Measurements from ENCODE around the gene LAMC3.
"Not testable (repeated sequence)": the region's sequence is repeated elsewhere in the genome, so short reads cannot be mapped to it uniquely, and the experiment has no call there.

The LAMC3 gene

DNA sequence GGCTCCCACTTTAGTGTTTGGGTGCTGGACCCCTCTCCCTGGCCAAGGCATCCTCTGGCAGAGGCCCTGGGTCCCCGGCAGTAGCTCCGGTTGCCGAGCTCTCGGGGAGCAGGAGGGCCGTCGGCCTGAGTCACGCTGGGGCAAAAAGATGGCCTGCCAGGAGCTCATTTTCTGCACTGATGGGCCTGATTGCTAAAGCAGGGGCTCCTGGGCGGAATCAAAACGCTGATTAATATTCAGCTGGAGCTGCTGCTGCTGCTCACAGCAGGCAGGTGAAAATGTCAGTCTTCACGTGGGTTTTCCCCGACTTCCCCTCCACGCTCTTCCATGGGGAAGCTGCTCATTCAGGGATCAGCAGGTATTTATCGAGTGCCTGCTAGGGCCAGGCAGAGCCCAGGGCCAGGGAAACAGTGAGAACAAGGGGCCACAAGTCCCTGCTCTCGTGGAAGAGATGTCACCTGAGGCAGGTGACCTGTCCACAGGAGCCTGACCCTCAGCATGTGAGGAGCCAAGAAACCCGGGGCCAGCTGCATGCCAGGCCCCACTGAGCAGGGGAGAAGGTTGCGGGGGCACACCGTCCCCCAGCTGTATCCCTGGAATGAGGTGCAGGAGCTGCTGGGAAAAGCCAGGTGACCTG, 22.1 kb downstream of the LAMC3 start:
- no peak overlapping the region for H3K4me3 ChIP-seq (ENCODE audit: low read length)
- TF ChIP-seq ZNF274 (IDR thresholded peaks at IDR 0.05; ENCODE audit: low read depth, low read length) = no peak

DNA sequence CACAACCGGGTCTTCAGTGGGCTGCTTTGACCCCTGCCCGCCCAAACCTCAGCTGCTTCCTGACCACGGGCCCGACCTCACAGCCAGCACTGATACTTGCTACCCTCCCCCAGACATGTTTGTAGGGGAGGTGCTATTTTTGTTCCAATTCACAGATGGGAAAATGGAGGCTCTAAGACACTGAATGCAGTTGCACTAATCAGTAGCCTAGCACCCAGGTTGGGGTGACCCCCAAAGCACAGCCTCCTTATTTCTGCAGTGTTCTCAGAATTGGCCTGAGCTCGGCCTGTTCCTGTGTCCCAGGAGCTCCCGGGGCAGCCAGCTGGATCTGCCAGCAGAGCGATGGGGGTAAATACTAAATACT, 22.6 kb downstream of the LAMC3 start:
- TF ChIP-seq ZNF274 (IDR thresholded peaks at IDR 0.05; ENCODE audit: low read depth, low read length) = no peak

DNA sequence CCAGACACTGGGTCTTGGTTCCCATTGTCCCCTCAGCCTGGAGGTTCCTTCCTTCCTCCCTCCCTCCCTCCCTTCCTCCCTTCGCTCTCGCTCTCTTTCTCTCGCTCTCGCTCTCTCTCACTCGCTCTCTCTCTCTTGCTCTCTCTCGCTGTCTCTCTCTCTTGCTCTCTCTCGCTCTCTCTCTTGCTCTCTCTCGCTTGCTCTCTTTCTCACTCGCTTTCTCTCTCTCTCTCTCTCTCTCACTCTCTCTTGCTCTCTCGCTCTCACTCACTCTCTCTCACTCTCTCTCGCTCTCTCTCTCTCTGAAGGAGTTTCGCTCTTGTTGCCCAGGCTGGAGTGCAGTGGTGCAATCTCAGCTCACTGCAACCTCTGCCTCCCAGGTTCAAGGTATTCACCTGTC, 23.4 kb downstream of the LAMC3 start:
- TF ChIP-seq ZNF274 (IDR thresholded peaks at IDR 0.05; ENCODE audit: low read depth, low read length) = no peak
- H3K4me3 ChIP-seq (ENCODE audit: low read length) = no peak overlapping the region

More for the DNA sequence above, 22.6 kb downstream of the LAMC3 start:
- H3K4me3 ChIP-seq (ENCODE audit: low read length) = no peak overlapping the region

DNA sequence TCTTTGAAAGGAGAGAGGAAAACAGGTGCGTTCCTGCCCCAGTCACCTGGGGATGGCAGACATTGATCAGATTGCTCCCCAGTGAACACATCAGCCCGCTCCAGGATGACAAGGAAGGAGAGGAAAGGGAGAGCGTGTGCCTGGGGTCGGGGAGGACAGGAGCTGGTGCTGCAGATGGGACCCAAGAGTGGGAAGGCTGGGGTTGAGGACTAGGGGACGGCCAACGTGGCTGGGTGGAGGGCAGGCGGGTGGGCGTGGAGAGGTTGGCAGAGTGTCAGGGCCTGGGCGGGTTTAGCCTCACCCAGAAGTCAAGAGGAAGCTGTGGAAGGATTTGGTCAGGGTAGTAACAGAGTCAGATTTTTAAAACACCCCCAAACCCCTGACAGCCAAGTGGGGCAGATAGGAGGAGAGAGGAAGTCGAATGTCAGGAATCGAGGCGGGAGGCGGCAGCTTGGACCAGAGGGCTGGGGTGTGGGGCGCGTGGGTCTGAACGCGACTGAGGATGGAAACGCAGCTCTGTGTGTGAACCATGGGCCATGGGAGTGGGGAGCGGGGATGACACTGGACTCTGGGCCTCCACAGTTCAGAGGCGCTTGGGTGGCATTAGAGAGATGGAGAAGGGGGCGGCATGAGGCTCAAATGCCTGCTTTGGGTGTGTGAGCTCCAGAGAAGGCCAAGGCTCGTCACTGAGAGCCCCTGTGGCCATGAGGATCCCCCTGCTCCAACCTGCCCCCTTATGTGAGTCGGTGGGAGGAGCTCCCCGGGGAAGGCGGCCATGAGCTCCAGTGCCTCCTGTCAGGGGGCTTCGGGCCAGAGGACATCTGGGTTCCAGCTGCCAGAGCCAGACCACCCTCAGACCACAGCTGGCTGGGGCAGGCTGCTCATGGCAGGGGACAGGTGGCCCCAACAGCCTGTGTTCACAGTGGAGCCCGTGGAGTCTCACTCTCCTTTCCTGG, 24.6 kb downstream of the LAMC3 start:
- no peak for TF ChIP-seq ZNF274 (IDR thresholded peaks at IDR 0.05; ENCODE audit: low read depth, low read length)
- no peak overlapping the region for H3K4me3 ChIP-seq (ENCODE audit: low read length)

DNA sequence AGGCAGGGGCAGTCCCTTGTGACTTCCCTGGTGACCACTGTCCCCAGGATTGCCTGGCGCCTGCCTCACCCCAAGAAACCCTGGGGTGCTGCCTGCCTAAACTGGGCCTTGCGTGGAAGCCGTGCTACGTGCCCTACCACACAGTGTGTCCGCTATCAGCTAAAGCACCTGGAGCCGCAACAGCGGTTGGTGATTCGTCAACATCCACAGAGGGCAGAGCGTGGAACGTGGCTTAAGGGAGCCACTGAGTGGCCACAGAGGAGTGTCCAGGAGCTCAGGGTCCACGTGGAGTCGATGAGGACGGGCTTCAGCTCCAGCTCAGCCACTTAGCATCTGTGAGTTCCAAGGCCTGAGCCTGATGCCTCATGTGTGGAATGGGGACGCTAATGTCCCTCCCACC, 25.3 kb downstream of the LAMC3 start:
- TF ChIP-seq ZNF274 (IDR thresholded peaks at IDR 0.05; ENCODE audit: low read depth, low read length) = no peak
- no peak overlapping the region for H3K4me3 ChIP-seq (ENCODE audit: low read length)

DNA sequence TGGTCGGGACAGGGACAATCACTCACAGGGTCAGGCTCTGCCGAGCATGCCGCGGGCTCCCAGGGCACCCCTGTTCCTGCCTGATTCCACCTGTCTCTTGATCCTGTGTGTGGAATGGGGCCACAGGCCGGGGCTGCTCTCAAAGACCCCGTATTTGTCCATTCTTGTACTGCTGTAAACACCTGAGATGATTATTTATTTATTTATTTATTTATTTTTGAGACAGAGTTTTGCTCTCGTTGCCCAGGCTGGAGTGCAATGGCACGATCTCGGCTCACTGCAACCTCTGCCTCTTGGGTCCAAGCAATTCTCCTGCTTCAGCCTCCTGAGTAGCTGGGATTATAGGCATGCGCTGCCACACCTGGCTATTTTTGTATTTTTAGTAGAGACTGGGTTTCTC, 25.8 kb downstream of the LAMC3 start:
- H3K4me3 ChIP-seq (ENCODE audit: low read length) = not testable (repeated sequence)

DNA sequence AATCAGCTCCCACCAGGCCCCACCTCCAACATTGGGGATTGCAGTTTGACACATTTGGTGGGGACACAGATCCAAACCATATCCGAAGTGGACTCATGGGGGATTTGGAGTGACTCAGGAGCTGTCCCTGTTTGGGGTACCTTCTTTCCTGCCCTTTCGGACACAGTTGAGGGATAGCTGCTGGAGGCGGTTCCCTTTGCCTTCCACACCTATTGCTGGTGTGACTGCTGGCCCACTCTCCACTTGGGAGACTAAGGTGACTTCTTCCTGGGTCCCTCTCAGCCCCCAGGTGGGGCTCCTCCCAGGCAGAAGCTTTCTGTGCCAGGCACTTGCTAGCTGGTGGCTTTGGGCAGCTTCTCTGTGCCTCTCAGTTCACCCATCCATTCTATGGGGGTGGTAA, 26.6 kb downstream of the LAMC3 start:
- H3K4me3 ChIP-seq (ENCODE audit: low read length) = no peak overlapping the region
- TF ChIP-seq ZNF274 (IDR thresholded peaks at IDR 0.05; ENCODE audit: low read depth, low read length) = no peak

DNA sequence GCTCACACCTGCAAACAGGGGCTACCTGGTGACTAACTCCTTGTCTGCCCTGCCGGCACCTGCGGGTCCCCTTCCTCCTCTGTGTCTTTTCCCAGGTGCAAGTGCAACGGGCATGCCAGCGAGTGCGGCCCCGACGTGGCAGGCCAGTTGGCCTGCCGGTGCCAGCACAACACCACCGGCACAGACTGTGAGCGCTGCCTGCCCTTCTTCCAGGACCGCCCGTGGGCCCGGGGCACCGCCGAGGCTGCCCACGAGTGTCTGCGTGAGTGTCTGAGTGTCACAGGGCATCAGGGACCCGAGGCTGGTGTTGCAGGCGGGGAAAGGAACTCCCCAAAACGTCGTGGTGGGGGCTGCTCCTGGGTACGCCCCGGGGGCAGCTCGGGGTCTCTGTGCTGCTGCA, 27.1 kb downstream of the LAMC3 start:
- TF ChIP-seq ZNF274 (IDR thresholded peaks at IDR 0.05; ENCODE audit: low read depth, low read length) = no peak
- no peak overlapping the region for H3K4me3 ChIP-seq (ENCODE audit: low read length)

DNA sequence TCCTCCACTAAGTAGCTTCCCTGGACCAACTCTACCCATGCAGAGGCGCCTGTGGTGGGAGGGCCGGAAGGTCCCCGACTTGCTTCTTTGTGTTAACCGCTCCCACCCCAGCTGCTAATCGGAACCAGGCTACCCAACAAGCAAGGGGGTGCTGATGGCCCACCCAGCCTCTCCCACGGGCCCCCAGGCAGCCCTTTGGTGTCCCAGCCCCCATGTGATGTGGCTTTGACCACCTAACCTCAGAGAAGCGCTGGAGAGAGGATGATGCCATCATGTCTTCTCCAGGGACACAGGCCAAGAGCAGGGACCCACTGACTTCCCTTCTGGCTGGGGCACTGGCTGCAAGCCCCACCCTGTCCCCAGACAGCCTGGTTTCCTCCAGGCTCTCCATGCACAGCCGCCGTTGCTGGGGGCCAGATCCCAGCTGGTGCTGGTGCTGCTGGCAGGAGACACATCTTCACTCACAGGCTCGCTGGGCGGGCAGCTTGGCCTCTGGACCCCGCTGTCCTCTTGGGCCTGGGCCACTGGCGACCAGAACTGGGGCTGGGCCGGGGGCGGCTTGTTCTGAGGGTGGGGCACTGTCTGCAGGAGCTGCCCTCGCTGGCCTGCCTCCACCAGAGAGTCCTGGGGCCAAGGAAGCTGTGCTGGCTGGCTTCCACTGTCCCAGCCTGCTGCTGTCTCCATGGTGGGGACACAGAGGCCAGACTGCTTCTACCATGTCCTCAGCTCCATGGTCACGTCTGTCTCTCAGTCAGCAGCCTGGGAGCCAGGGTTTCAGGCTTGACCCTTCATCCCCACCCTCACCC, 27.8 kb downstream of the LAMC3 start:
- no peak overlapping the region for H3K4me3 ChIP-seq (ENCODE audit: low read length)
- no peak for TF ChIP-seq ZNF274 (IDR thresholded peaks at IDR 0.05; ENCODE audit: low read depth, low read length)

DNA sequence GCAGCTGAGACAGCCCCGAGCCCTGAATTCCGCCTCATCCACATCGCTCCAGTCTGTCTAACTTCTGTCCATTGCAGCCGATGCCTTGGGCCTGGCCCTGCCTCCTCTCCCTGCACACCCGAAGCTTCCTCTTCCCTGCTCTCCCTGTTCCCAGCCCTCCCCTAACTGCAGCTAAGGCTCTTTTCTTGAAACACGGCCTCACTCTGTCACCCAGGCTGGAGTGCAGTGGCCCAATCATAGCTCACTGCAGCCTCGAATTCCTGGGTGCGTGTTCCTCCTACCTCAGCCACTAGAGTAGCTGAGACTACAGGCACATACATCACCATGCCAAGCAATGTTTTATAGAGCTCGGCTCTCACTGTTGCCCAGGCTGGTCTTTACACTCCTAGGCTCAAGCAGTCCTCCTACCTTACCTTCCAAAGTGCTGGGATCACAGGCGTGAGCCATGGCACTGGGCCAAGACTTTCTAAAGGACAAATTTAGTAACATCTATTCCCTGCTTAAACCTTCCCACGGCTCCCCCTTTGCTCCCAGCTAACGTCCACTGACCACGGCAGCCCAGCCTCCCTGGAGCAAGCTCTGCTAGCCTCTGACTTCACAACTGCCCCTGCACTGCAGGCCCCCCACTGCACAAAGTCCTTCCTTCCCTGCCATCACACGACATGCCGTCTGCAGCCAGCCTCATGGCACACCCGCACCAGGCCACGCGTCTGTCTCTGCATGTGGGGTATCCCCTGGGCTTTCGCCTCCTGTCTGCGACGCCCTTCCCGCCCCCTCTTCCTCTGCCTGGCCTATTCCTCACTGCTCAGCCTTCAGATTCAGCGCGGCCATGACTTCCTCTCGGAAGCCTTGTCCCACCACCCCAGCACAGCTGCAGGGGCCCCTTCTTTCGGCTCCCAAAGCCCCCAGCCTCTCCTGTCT, 28.6 kb downstream of the LAMC3 start:
- TF ChIP-seq ZNF274 (IDR thresholded peaks at IDR 0.05; ENCODE audit: low read depth, low read length) = no peak
- H3K4me3 ChIP-seq (ENCODE audit: low read length) = no peak overlapping the region

DNA sequence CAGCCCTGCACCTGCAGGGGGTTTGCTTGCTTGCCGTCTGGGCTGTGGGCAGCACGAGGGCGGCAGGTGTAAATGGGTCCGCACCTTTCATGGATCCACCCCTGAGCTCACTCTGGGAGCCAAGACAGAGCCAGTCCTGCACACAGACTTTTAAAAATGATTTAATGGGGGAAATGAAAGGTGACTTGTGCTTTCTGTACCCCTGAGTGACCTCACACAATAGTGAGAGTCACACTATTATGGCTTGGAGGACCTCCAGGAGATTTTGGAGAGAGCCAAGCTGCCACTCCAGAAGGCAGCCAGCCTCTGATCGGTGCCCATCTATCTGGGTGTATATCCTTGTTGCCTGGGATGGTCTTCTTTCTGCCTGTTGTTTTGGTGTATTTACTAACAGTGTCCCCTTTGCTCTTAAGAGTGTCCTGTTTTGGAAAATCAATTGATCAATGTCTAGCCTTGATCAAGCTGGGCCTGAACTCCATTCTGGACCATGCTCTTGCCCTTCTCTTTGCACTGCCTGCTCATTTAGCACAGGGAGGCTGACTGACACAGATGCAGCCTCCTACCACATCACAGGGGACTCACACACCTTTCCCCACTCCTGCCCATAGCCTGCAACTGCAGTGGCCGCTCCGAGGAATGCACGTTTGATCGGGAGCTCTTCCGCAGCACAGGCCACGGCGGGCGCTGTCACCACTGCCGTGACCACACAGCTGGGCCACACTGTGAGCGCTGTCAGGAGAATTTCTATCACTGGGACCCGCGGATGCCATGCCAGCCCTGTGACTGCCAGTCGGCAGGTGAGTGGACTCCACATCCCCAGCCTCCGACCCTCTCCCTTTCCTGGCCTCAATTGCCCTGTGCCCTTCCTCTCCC, 29.5 kb downstream of the LAMC3 start:
- TF ChIP-seq ZNF274 (IDR thresholded peaks at IDR 0.05; ENCODE audit: low read depth, low read length) = no peak
- no peak overlapping the region for H3K4me3 ChIP-seq (ENCODE audit: low read length)

DNA sequence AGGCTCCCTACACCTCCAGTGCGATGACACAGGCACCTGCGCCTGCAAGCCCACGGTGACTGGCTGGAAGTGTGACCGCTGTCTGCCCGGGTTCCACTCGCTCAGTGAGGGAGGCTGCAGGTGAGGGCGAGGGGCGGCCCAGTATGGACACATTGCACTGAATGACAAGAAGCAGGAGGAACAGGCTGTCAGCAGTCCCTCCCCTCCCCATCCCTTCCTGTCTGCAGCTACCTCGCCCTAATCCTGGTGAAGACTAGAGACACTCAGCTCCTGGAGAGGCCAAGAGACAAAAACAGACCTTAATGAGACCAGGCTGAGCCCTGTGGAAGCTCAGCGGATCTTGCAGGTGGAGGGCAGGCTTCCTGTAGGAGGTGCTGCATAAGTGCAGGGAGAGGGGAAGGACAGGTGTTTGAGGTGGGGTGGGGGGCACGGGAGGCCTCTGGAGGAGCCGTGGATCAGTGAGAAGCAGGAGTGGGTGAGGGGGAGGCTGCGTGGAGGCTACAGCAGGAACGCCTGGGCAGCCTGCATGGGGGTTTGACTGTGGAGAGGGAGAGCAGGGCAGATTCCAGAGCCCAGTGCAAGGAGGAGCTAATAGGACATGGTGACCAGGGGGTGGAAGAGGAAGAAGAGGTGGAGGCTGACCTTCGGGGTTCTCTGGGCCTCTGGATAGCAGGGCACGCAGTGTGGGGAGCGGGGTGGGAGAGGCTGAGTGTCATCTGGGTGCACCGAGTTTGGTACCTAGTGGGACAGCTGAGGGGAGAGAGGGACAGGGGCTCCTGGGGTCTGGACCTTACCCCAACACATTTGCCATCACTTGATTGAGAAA, 30.4 kb downstream of the LAMC3 start:
- no peak overlapping the region for H3K4me3 ChIP-seq (ENCODE audit: low read length)
- TF ChIP-seq ZNF274 (IDR thresholded peaks at IDR 0.05; ENCODE audit: low read depth, low read length) = no peak
